BE2C (cell line): ENCODE results near the gene POU4F2.
A peak's percentile ranks its signal among the peaks of the same experiment; 100 is the strongest.
"Not testable (repeated sequence)": the region's sequence is repeated elsewhere in the genome, so short reads cannot be mapped to it uniquely, and the experiment has no call there.

ENCODE experiments used
- DNase-seq: peaks from one replicate; pipeline ENCODE4 v3.0.0-alpha.2; 2020
- H3K27me3 ChIP-seq: fragments of 250-450 bp; sonication (Bioruptor Pico); 2 replicates; pipeline ENCODE4 v1.5.1; 2020; ENCODE audit warnings: mild to moderate bottlenecking
- H3K36me3 ChIP-seq: fragments of 250-450 bp; sonication (Bioruptor Pico); 2 replicates; pipeline ENCODE4 v1.5.1; 2020; ENCODE audit warnings: mild to moderate bottlenecking
- H3K4me1 ChIP-seq: fragments of 250-450 bp; sonication (Bioruptor Pico); 2 replicates; pipeline ENCODE4 v1.5.1; 2020
- H3K4me3 ChIP-seq: 2 replicates; pipeline ENCODE4 v1.5.1; 2011; ENCODE audit warnings: low read depth, low read length
- H3K9me3 ChIP-seq: fragments of 250-450 bp; sonication (Bioruptor Pico); 2 replicates; pipeline ENCODE4 v1.5.1; 2020
- TF ChIP-seq, protein P1 (sequence below): IDR thresholded peaks from 2 replicates; pipeline ENCODE4 v1.5.1; 2012; ENCODE audit warnings: mild to moderate bottlenecking, low read depth, low read length

POU4F2 gene

DNA sequence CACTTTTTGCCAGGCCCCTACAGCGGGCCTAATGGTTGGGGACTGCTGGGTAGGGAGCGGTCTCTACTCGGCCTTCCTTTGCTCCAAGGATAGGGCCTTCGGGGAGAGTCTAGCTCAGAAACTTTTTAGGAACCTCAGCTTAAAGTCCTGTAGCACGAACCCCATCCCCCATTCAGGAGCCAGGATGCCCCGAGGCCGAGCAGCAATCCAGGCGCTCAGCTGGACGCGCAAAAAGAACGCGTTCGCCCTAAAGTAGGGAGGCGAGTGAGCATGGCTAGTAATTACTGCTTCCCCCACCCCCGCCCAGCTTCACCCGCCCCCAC is 9.7 kb downstream of the POU4F2 start:
- TF ChIP-seq, protein P1, sequence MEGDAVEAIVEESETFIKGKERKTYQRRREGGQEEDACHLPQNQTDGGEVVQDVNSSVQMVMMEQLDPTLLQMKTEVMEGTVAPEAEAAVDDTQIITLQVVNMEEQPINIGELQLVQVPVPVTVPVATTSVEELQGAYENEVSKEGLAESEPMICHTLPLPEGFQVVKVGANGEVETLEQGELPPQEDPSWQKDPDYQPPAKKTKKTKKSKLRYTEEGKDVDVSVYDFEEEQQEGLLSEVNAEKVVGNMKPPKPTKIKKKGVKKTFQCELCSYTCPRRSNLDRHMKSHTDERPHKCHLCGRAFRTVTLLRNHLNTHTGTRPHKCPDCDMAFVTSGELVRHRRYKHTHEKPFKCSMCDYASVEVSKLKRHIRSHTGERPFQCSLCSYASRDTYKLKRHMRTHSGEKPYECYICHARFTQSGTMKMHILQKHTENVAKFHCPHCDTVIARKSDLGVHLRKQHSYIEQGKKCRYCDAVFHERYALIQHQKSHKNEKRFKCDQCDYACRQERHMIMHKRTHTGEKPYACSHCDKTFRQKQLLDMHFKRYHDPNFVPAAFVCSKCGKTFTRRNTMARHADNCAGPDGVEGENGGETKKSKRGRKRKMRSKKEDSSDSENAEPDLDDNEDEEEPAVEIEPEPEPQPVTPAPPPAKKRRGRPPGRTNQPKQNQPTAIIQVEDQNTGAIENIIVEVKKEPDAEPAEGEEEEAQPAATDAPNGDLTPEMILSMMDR, result no peak
- DNase-seq, result no peak
- Histone ChIP-seq H3K9me3 (no peaks in the 10 kb centered on the region), H3K4me1 (no peaks in the 10 kb centered on the region), H3K27me3 (peaks cover 99% of the 10 kb centered on the region), H3K36me3 (no peaks in the 10 kb centered on the region), H3K4me3 (no peak overlapping the region; the same call in 1 of the 2 replicates)

DNA sequence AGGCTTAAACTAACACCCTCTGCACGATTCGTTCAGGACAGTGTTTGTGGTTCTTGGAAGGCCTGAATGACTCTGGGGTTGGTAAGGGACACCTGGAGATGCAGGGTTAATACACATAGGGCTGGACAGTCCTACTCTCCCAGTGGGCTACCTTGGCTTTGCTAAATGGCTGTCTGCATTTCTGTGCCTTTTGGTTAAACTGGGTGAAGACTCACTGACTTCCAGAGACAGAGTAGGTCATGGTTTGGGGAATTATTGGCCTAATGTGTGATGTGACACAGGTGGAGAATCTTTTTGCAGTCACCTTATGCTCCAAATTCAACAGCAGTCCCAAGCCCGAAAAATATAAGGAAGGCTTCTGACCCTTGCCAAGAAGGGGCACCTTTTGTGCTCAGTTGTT is 10.5 kb downstream of the POU4F2 start:
- Histone ChIP-seq H3K4me1 (no peaks in the 10 kb centered on the region), H3K27me3 (peaks cover 99% of the 10 kb centered on the region), H3K4me3 (no peak overlapping the region), H3K36me3 (no peaks in the 10 kb centered on the region), H3K9me3 (no peaks in the 10 kb centered on the region)
- TF ChIP-seq, protein P1, result no peak
- DNase-seq, result no peak

DNA sequence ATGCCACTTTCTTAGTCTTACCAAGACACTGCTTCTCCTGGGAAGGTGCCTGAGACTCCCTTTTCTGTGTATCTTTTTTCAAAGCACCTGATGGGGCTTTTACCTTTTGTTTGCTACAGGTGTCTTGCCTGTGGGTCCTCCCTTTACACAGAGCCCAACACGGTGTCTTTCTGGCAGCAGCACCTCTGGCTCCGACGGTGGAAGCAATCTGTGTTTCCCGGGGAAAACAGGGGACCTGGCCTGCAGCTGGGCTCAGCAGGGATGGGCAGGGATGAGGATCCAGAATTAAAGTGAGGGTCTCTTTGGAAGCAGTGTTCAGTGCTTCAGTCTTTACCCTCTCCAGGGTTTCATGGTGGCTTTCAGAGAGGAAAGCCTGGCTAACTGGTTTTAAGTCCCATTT is 11.3 kb downstream of the POU4F2 start:
- H3K4me3 ChIP-seq, result no peak overlapping the region
- H3K4me1 ChIP-seq, result no peaks in the 10 kb centered on the region
- no peaks in the 10 kb centered on the region for H3K9me3 ChIP-seq
- H3K36me3 ChIP-seq, result no peaks in the 10 kb centered on the region
- no peak for DNase-seq
- H3K27me3 ChIP-seq, result peaks cover 97% of the 10 kb centered on the region
- TF ChIP-seq, protein P1, result no peak

DNA sequence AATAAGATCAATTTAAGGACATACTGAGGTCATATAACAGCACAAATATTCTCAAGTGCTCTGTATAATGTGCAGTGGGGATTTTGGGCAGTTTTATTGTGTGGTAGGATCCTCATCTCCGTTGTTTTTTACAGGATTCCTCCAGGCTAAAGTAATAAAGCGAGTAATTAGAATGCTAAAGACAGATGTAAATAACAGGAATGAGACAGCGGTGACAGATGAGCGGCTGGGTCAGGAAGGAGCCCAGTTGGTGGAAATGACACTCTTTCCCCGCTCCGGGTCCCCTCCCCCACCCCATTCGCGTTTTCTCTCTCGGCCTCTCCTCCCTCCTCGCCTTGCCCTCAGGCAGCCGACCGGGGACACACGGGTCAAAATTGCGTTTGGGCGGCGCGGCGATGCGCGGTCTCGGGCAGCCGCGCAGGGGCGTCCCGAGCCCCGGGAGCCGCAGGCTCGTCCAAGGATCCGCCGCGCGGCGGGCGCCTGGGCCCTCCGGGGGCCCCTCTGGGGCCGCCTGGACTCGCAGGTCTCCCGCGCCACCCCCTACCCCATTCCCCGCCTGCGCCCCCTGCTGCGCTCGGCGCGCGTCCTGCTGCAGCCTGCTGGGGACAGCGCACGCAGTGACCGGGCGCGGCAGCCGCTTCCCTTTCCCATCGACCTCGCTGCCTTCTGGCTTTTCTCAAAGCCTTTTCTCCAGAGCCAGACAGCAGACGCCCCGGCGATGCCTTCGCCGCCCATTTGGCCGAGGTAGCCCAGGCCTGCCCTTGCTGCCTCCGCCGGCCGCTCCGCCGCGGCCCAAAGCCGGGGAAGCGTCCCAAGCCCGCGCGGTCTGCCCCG is 16.2 kb downstream of the POU4F2 start:
- Histone ChIP-seq H3K4me1 (no peaks in the 10 kb centered on the region), H3K27me3 (peaks cover 71% of the 10 kb centered on the region), H3K9me3 (no peaks in the 10 kb centered on the region), H3K4me3 (peak overlapping the region; percentile 51), H3K36me3 (no peaks in the 10 kb centered on the region)
- TF ChIP-seq, protein P1, result peak; percentile 30
- peak; percentile 71 for DNase-seq

DNA sequence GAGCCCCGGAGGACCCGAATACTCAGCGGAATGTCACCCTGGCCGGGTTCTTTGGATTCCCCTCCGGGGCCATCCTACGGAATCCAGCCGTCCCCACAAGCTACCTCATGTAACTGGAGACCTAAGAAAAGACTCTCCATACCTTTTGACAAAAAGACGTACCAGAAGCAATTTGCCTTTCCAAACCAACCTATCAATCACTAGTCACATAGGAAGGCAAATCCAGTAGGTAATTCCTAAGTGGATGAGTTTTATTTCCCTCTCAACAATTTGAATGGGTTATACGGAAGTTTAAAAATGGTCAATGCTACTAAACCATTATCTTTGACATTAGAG is 16.8 kb downstream of the POU4F2 start:
- TF ChIP-seq, protein P1, result no peak
- no peaks in the 10 kb centered on the region for H3K36me3 ChIP-seq
- H3K4me1 ChIP-seq, result no peaks in the 10 kb centered on the region
- DNase-seq, result no peak
- peaks cover 70% of the 10 kb centered on the region for H3K27me3 ChIP-seq
- peak overlapping the region; percentile 51 for H3K4me3 ChIP-seq
- no peaks in the 10 kb centered on the region for H3K9me3 ChIP-seq

DNA sequence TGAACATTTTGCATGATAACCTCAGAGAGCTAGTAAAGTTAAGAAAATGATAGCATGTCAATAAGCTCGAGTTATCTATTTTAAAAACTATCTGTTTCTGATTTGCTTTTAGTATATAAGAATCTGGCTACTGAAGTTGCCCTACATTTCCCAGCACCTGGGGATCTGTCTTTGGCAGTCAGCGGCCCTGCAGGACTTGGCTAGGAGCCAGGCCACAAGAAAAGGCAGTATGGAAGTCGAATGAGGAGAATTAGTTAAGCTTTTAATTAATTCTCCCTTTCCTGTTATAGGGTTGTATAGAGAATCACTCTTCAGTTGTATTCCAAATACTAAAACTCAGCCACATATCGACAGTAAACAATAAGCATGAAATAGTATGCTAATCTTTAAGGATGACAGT is 22.7 kb downstream of the POU4F2 start:
- Histone ChIP-seq H3K36me3 (no peaks in the 10 kb centered on the region), H3K4me1 (no peaks in the 10 kb centered on the region), H3K27me3 (peaks cover 24% of the 10 kb centered on the region), H3K4me3 (no peak overlapping the region), H3K9me3 (no peaks in the 10 kb centered on the region)
- TF ChIP-seq, protein P1, result no peak
- DNase-seq, result peak; percentile 48

DNA sequence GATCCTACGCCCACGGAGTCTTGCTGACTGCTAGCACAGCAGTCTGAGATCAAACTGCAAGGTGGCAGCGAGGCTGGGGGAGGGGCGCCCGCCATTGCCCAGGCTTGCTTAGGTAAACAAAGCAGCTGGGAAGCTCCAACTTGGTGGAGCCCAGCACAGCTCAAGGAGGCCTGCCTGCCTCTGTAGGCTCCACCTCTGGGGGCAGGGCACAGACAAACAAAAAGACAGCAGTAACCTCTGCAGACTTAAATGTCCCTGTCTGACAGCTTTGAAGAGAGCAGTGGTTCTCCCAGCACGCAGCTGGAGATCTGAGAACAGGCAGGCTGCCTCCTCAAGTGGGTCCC is 25.2 kb downstream of the POU4F2 start:
- H3K4me3 ChIP-seq, H3K36me3 ChIP-seq, DNase-seq, H3K4me1 ChIP-seq, H3K9me3 ChIP-seq: not testable (repeated sequence)
- peaks cover 18% of the 10 kb centered on the region for H3K27me3 ChIP-seq
